LNCAP (cell line): Measurements from ENCODE around the gene KMT5C.

Experiments used
- TF ChIP-seq, protein P1 (sequence below): fragments of 450-650 bp; IDR thresholded peaks from 2 replicates; pipeline ENCODE4 v1.5.1; 2017; ENCODE audit warnings: mild to moderate bottlenecking

KMT5C gene

DNA sequence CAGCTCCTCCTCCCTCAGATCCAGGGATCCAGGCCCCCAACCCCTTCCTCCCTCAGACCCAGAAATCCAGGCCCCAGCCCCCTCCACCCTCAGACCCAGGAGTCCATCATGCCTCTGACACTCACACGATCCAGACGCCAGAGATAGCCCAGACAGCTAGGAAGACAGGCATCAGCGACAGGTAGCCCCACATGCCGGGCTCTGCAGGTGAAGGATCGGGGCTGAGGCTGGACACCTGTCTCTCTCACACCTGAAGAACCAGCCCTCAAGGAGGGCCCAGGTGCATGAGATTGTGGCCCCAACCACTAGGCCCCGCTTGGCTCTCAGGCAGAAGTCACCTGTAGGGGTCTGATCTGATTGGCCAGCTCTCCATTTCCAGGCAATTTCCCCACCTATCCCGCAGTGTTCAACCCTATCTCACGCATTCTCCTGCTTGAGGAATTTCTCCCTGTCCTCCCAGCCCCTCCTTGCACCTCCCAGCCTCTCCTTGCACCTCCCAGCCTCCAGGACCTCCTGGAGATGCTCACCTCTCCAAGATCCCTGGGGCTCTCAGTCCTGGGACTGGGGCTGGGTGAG, 18.7 kb upstream of the KMT5C start:
- TF ChIP-seq, protein P1, sequence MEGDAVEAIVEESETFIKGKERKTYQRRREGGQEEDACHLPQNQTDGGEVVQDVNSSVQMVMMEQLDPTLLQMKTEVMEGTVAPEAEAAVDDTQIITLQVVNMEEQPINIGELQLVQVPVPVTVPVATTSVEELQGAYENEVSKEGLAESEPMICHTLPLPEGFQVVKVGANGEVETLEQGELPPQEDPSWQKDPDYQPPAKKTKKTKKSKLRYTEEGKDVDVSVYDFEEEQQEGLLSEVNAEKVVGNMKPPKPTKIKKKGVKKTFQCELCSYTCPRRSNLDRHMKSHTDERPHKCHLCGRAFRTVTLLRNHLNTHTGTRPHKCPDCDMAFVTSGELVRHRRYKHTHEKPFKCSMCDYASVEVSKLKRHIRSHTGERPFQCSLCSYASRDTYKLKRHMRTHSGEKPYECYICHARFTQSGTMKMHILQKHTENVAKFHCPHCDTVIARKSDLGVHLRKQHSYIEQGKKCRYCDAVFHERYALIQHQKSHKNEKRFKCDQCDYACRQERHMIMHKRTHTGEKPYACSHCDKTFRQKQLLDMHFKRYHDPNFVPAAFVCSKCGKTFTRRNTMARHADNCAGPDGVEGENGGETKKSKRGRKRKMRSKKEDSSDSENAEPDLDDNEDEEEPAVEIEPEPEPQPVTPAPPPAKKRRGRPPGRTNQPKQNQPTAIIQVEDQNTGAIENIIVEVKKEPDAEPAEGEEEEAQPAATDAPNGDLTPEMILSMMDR = no peak

DNA sequence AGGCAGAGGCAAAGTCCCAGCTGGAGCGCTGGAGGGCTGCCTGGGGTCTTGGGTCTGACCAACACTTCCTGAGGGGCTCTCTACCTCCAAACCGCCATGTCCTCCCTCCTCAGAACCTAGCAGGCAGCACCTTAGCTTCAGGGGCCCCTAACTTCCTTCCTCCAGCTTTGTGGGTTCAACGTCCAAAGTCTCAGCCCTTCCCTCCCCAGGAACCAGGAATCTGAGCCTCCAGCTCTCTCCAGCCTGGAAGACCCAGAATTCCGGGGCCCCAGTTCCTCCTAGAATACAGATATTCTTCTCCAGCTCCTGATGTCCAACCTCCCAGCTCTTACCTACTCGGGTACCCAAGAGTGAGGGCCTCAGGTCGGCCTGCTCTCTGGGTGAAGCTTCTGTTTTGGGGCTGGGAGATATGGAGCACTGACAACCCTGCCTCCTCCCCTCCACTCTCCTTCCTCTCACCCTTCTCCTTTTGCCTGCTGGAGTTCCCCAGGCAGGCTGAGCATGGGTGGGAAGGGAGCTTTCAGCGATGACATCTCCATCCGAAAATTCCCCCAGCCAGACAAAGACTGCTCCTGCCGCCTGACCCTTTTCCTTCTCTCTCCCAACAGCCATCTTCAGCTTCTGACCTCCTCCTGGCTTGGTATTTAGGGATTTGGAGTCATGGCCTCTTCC, 18.1 kb upstream of the KMT5C start:
- TF ChIP-seq, protein P1 = no peak

DNA sequence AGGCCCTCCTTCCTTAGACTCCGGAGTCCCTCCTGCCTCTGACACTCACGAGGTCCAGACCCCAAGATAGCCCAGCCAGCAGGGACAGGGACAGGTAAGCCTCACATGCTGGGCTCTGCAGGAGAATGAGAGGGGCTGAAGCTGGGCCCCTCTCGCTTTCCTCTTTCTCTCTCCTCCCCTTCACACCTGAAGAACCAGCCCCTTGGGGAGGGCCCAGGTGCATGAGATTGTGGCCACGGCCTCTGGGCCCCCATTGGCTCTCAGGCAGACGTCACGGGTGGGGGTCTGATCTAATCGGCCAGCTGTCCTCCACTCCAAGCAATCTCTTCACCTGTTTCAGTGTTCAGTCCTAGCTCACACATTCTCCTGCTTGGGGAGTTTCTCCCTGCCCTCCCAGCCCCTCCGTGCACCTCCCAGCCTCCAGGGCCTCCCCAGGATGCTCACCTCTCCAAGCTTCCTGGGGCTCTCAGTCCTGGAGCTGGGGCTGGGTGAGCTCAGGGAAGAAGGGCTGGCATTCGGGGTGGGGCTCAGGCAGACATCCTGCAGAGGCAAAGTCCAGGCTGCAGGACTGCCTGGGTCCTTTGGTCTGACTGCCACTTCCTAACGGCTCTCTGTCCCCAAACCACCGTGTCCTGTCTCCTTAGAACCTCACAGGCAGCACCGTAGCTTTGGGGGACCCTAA, 17.3 kb upstream of the KMT5C start:
- TF ChIP-seq, protein P1 = no peak

DNA sequence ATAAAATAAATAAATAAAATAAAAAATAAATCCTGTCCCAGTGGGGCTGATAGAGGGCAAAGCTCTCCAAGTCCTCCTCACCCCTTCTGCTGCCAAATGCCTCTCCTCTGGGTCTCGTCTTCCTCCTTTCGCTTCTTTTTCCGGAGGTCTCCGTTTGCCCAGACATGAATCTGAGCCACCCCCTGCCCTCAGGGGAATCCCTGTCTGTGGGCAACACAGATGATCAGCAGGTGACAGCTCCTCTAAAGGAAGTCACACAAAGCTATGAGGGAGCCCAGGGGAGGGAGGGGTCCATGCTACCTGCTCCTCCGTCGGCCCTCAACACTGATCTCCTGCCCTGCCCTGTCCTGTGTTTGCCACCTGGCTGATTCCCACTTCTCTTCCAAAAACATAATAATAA, 15.0 kb upstream of the KMT5C start:
- TF ChIP-seq, protein P1 = no peak

DNA sequence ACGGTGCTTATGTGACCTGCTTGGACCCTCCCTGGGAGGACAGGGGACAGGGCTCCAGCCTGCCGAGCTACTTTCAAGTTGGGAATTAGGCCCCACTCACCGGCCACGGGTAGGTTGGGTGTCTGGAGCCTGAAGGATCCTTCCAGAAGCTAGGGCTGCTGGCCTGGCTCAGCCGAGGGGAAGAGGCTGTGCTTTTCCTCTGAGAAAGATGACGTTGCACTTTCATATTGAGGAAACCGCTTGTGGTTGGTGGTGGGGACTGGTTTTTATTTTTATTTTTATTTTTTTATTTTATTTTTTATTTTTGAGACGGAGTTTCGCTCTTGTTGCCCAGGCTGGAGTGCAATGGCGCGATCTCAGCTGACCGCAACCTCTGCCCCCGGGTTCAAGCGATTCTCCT, 14.5 kb upstream of the KMT5C start, which contains the start of gene TMEM150B:
Gene TMEM150B, minus strand, starts transcription at position 170 of the 400 bp plus-strand sequence. CDS start 4,305 bp downstream, outside the sequence.
- TF ChIP-seq, protein P1 = no peak

DNA sequence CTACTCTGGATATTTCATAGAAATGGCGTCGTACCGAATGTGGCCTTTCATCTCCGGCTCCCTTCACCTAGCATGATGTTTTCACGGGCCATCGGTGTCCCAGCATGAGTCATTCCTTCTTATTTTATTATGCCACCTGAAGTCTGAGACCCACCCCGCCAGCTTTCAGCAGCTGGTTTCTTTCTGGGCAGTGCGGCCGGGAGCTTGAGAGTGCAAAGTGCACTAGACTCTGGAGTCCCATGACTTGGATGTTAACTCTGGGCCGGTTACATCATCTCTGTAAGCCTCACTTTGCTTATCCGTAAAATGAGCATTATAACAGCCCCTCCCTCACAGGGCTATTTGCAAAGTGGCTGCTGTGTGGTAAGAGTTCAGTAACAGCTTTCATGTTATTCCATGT, 5.8 kb upstream of the KMT5C start:
- TF ChIP-seq, protein P1 = no peak

DNA sequence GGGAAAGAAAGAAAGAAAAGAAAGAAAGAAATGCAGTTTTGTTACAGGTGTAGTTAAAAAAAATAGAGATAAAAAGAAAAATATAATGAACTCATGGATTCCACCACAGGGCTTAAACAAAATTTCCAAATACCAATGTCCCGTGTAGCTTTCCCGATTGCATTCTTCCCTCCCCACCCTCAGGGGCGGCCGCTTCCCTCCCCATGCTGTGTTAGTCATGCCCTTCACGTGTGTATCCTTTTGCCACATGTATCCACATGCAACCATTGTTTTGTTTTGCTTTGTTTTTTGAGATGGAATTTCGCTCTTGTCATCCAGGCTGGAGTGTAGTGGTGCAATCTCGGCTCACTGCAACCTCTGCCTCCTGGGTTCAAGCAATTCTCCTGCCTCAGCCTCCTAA, 3.6 kb upstream of the KMT5C start:
- TF ChIP-seq, protein P1 = no peak
